ENCODE results near the gene ZGPAT. TPM values are rescaled to one million over a fixed set of nuclear protein-coding genes. Genes with fewer than 3 reads are reported as not detected.

ZGPAT gene
- total and polyA plus RNA-seq, 9 of the 15 experiments (the other 6 are each of a cell fraction or from before 2014, with no cell fraction given) = 0.14 to 26.6 (median 7.4) TPM

- ChIA-PET CTCF (ENCODE audit: low intra/inter-chr PET ratio) (no interaction called here), POLR2A (interaction anchor here (1.0 kb wide), 2 partner anchors 11 to 19 kb away, joined by 3 read pairs; no protein-coding TSS in a partner anchor)
- no TSS peak for BruUV-seq (replicated peaks)
- Histone ChIP-seq H2AFZ (ENCODE audit: low read depth, low read length) (no peak overlapping the region), H3K36me3 (ENCODE audit: control insufficient read depth, insufficient read depth, low read length) (no peaks in the 10 kb centered on the region), H4K20me1 (replicated peaks; ENCODE audit: control insufficient read depth, insufficient read depth, low read length) (no peaks in the 10 kb centered on the region), H3K4me2 (ENCODE audit: insufficient read depth, low read length) (no peak overlapping the region), H3K9me3 (replicated peaks; ENCODE audit: control insufficient read depth, insufficient read depth, low read depth, low read length) (no peaks in the 10 kb centered on the region), H3K4me1 (replicated peaks in 1 of 2; ENCODE audit: control insufficient read depth in 2 of 2, insufficient read depth in 2 of 2, low read length in 2 of 2) (peaks cover 5 to 40% of the 10 kb centered on the region in 2 experiments; a peak in 3 of 5 replicates), H3K9ac (ENCODE audit: insufficient read depth in 1 of 2, low read depth in 2 of 2, low read length in 2 of 2) (peak overlapping the region in 1 of 2 experiments; percentile 41; a peak in 1 of 4 replicates), H3K9me1 (ENCODE audit: control insufficient read depth, insufficient read depth, low read length) (no peaks in the 10 kb centered on the region), H3K27ac (ENCODE audit: extremely low read depth, low read depth, low read length) (no peak overlapping the region), H3K27me3 (ENCODE audit: control insufficient read depth in 2 of 2, insufficient read depth in 2 of 2, low read length in 2 of 2) (peaks cover 0 to 9% of the 10 kb centered on the region in 2 experiments; a peak in 2 of 5 replicates), H3K4me3 (no peak overlapping the region), H3K79me2 (ENCODE audit: control insufficient read depth, insufficient read depth, low read length) (no peaks in the 10 kb centered on the region)
- DNase-seq (ENCODE audit: extremely low read depth in 1 of 4, low spot score in 3 of 4) (no peak), ATAC-seq (no peak), FAIRE-seq (no peak)
- TF ChIP-seq FOXA1 (IDR thresholded peaks at IDR 0.05; ENCODE audit: borderline replicate concordance) (no peak), ZNF324 (CRISPR knock-in tag; IDR thresholded peaks at IDR 0.05) (no peak), CREB3L1 (IDR thresholded peaks at IDR 0.05; ENCODE audit: borderline replicate concordance, low read depth) (no peak), NONO (IDR thresholded peaks at IDR 0.05; ENCODE audit: low read depth in 2 of 2, low read length in 1 of 2) (no peak), ZNF766 (CRISPR knock-in tag; conservative IDR thresholded peaks at IDR 0.05) (no peak), FOXO4 (CRISPR knock-in tag; IDR thresholded peaks at IDR 0.05) (no peak)
- in situ Hi-C loops (cut with MboI) (no loop called here), intact Hi-C loops (cut with micrococcal nuclease) (no loop called here)
- 65% methylated on average over 26 of the region's 38 CpGs for WGBS (ENCODE audit: insufficient coverage, low coverage, missing lambda C conversion rate)
Measured at GRCh38 chr20:63766695-63767426, 59.0 kb downstream of the ZGPAT start.
